ENCODE data around the gene GGCX. TPM values are rescaled to one million over a fixed set of nuclear protein-coding genes. Genes with fewer than 3 reads are reported as not detected.
"Not testable (repeated sequence)": the region's sequence is repeated elsewhere in the genome, so short reads cannot be mapped to it uniquely, and the experiment has no call there.

The GGCX gene
- total RNA-seq, 3 donors from 2014 or later (not counting 1 experiment from before 2014, with no cell fraction given): 21.3 to 21.7 (median 21.4) TPM

GRCh38 chr2:85605406-85606115 lies 44.3 kb upstream of the GGCX start:
- no peak overlapping the region for H3K27ac Mint-ChIP-seq
- H3K4me3 Mint-ChIP-seq: no peak overlapping the region
- H3K27ac ChIP-seq (ENCODE audit: low read length): no peak overlapping the region
- no peaks in the 10 kb centered on the region for H3K9me3 ChIP-seq (ENCODE audit: control insufficient read depth, insufficient read depth, low read length)
- H3K36me3 Mint-ChIP-seq: peaks cover 5% of the 10 kb centered on the region
- no peaks in the 10 kb centered on the region for H3K9me3 Mint-ChIP-seq
- no peaks in the 10 kb centered on the region for H3K27me3 Mint-ChIP-seq (ENCODE audit: low read depth in 2 of 2)
- peaks cover 23 to 29% of the 10 kb centered on the region in 2 donors for H3K4me1 Mint-ChIP-seq
- no peaks in the 10 kb centered on the region for H3K27me3 ChIP-seq (ENCODE audit: control insufficient read depth, insufficient read depth, low read length)
- WGBS (ENCODE audit: insufficient coverage): 96% methylated on average over 4 of the region's 4 CpGs
- ATAC-seq (no peak), DNase-seq (no peak)
- peaks cover 30% of the 10 kb centered on the region for H3K4me1 ChIP-seq (ENCODE audit: control insufficient read depth, insufficient read depth, low read length)
- H3K4me3 ChIP-seq (ENCODE audit: low read length): no peak overlapping the region
- no peak for TF ChIP-seq CTCF (IDR thresholded peaks at IDR 0.05)
- H3K36me3 ChIP-seq (ENCODE audit: control insufficient read depth, insufficient read depth, low read length): peaks cover 16% of the 10 kb centered on the region
- intact Hi-C loops (cut with micrococcal nuclease): no loop called here

DNA sequence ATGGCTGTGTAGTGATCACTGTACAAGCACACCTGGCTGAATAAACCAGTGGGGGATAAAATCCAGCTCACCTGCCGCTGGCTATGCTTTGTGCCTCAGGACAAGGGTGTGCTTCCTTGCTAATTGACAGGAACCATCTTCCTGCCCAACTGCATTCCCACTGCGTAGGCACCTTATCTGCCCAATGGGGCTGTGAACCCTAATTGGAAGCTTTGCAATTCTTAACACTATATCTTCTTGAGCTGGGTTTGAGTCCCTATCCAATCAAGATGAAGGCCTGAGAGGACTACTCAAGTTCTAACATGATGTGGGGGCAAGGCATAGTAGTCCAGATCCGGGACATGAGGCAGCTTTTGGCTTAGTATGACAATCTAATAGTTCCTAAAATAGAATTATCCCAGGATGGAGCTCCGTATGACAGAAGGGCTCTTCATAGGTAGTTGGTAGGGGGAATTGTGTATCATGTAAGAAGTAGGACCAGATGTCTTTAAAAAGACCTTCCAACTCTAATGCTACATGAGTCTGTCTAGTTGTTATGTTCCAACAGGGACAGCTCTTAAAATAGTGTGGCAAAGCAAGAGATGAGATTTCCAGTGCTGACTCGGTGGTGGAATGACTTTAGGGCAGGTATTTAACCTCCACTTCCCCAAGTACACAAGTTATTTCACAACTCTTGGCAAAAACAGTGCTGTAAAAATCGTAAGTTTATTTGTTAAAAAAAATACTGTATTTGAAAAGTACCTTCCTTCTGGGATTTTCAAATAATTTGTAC lies 43.5 kb upstream of the GGCX start:
- ATAC-seq (no peak), DNase-seq (no peak)
- H3K36me3 ChIP-seq (ENCODE audit: control insufficient read depth, insufficient read depth, low read length): peaks cover 16% of the 10 kb centered on the region
- WGBS (ENCODE audit: insufficient coverage): 93% methylated on average over 4 of the region's 6 CpGs
- no peak overlapping the region for H3K27ac Mint-ChIP-seq
- H3K27me3 Mint-ChIP-seq (ENCODE audit: low read depth in 2 of 2): no peaks in the 10 kb centered on the region
- no peaks in the 10 kb centered on the region for H3K9me3 ChIP-seq (ENCODE audit: control insufficient read depth, insufficient read depth, low read length)
- no peaks in the 10 kb centered on the region for H3K9me3 Mint-ChIP-seq
- peaks cover 24% of the 10 kb centered on the region for H3K4me1 ChIP-seq (ENCODE audit: control insufficient read depth, insufficient read depth, low read length)
- intact Hi-C loops (cut with micrococcal nuclease): loop anchor here (5.0 kb wide), 1 partner anchor 42 kb away; the partner anchor contains the start of gene GGCX
- no peak overlapping the region for H3K4me3 ChIP-seq (ENCODE audit: low read length)
- no peak overlapping the region for H3K27ac ChIP-seq (ENCODE audit: low read length)
- H3K4me3 Mint-ChIP-seq: no peak overlapping the region
- peaks cover 5% of the 10 kb centered on the region for H3K36me3 Mint-ChIP-seq
- no peak for TF ChIP-seq CTCF (IDR thresholded peaks at IDR 0.05)
- peaks cover 23 to 29% of the 10 kb centered on the region in 2 donors for H3K4me1 Mint-ChIP-seq
- no peaks in the 10 kb centered on the region for H3K27me3 ChIP-seq (ENCODE audit: control insufficient read depth, insufficient read depth, low read length)

DNA sequence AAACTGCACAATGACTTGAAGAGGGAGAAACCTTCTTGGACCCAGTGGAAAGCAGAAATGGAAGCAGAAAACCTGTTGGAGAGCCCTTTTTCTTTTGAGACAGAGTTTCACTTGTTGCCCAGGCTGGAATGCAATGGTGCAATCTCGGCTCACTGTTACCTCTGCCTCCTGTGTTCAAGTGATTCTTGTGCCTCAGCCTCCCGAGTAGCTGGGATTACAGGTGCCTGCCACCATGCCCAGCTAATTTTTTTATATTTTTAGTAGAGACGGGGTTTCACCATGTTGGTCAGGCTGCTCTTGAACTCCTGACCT lies 42.8 kb upstream of the GGCX start:
- H3K27ac ChIP-seq (ENCODE audit: low read length); H3K9me3 Mint-ChIP-seq; H3K27me3 ChIP-seq (ENCODE audit: control insufficient read depth, insufficient read depth, low read length); ATAC-seq; DNase-seq; H3K36me3 Mint-ChIP-seq; H3K9me3 ChIP-seq (ENCODE audit: control insufficient read depth, insufficient read depth, low read length); H3K4me3 ChIP-seq (ENCODE audit: low read length); H3K27me3 Mint-ChIP-seq (ENCODE audit: low read depth in 2 of 2); H3K4me3 Mint-ChIP-seq; H3K27ac Mint-ChIP-seq: not testable (repeated sequence)
- H3K4me1 Mint-ChIP-seq: peaks cover 23 to 25% of the 10 kb centered on the region in 2 donors
- 95% methylated on average over 3 of the region's 3 CpGs for WGBS (ENCODE audit: insufficient coverage)
- peaks cover 13% of the 10 kb centered on the region for H3K36me3 ChIP-seq (ENCODE audit: control insufficient read depth, insufficient read depth, low read length)
- intact Hi-C loops (cut with micrococcal nuclease): loop anchor here (5.0 kb wide), 1 partner anchor 42 kb away; the partner anchor contains the start of gene GGCX
- peaks cover 24% of the 10 kb centered on the region for H3K4me1 ChIP-seq (ENCODE audit: control insufficient read depth, insufficient read depth, low read length)

Measured in natural killer cell (primary cell).